Kidney epithelial cell (primary cell): ENCODE results near the gene COA8. TPM values are rescaled to one million over a fixed set of nuclear protein-coding genes. Genes with fewer than 3 reads are reported as not detected.

Experiments used
- DNase-seq: peaks from one replicate; pipeline ENCODE4 v3.0.0-alpha.2; 2010; ENCODE audit warnings: low read depth
- H3K27me3 ChIP-seq: 2 replicates; pipeline ENCODE4 v1.6.0; 2011; ENCODE audit warnings: low read length; ENCODE audit not compliant: control insufficient read depth, insufficient read depth
- H3K36me3 ChIP-seq: 2 replicates; pipeline ENCODE4 v1.5.1; 2011; ENCODE audit warnings: low read length; ENCODE audit not compliant: control insufficient read depth, insufficient read depth
- H3K4me3 ChIP-seq: 2 replicates; pipeline ENCODE4 v1.5.1; 2011; ENCODE audit warnings: low read depth, mild to moderate bottlenecking, control low read depth, low read length
- total RNA-seq: library from RNA; depleted of rRNA; stranded (reverse); fragments of >200 nt; gene quantifications from 2 replicates; pipeline ENCODE4 v1.2.3, GENCODE V29; 2015
- TF ChIP-seq, protein P1 (sequence below): IDR thresholded peaks from 2 replicates; pipeline ENCODE4 v1.5.1; 2011; ENCODE audit warnings: mild to moderate bottlenecking, moderate library complexity, low read length, control low read depth, inconsistent platforms; ENCODE audit not compliant: insufficient read depth, poor library complexity, severe bottlenecking

COA8 gene
- total RNA-seq, 1 donor from 2014 or later = 83.8 TPM

- Histone ChIP-seq H3K27me3 (no peaks in the 10 kb centered on the region), H3K36me3 (no peaks in the 10 kb centered on the region), H3K4me3 (no peak overlapping the region)
- DNase-seq = no peak
- TF ChIP-seq, protein P1, sequence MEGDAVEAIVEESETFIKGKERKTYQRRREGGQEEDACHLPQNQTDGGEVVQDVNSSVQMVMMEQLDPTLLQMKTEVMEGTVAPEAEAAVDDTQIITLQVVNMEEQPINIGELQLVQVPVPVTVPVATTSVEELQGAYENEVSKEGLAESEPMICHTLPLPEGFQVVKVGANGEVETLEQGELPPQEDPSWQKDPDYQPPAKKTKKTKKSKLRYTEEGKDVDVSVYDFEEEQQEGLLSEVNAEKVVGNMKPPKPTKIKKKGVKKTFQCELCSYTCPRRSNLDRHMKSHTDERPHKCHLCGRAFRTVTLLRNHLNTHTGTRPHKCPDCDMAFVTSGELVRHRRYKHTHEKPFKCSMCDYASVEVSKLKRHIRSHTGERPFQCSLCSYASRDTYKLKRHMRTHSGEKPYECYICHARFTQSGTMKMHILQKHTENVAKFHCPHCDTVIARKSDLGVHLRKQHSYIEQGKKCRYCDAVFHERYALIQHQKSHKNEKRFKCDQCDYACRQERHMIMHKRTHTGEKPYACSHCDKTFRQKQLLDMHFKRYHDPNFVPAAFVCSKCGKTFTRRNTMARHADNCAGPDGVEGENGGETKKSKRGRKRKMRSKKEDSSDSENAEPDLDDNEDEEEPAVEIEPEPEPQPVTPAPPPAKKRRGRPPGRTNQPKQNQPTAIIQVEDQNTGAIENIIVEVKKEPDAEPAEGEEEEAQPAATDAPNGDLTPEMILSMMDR = no peak
Measured at GRCh38 chr14:103536693-103537092, 26.1 kb upstream of the COA8 start.

DNA sequence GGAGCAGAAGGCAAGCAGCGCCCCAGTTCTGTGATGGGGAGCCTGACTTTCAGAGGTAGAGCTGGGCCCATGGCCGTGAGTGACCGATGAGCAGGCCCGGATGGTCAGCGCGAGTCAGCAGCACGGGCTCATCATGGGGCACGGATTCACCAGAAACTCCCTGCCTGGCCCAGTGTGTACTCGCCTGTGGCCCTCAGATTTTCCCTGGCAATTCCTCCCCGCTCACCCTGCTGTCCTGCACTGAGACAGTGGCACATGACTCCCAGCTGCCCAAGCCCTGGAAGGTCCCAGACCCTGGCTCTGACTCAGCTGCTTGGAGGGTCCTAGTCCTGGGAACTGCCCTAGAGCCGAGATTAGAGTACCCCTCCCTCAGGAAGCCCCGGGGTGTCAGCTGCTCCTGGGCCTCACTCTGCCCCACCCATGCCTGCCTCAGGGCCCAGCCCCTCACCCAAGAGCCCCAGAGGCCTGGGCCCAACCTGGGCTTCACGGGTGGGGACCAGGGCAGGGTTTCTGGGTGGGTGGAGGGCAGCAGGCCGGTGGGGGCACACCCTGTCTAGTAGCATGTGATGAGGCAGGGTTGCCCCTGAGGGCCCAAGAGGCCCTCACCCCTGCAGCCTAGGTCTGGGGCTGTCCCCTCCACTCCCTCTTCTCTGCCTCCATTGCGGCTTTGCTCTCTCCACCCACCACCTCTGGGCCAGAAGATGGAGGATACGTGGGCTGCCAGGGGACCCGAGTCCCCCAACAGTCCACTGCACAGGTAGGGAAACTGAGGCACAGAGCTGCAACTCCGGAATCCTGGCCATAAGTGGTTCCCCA, 25.4 kb upstream of the COA8 start:
- H3K27me3 ChIP-seq = no peaks in the 10 kb centered on the region
- no peaks in the 10 kb centered on the region for H3K36me3 ChIP-seq

DNA sequence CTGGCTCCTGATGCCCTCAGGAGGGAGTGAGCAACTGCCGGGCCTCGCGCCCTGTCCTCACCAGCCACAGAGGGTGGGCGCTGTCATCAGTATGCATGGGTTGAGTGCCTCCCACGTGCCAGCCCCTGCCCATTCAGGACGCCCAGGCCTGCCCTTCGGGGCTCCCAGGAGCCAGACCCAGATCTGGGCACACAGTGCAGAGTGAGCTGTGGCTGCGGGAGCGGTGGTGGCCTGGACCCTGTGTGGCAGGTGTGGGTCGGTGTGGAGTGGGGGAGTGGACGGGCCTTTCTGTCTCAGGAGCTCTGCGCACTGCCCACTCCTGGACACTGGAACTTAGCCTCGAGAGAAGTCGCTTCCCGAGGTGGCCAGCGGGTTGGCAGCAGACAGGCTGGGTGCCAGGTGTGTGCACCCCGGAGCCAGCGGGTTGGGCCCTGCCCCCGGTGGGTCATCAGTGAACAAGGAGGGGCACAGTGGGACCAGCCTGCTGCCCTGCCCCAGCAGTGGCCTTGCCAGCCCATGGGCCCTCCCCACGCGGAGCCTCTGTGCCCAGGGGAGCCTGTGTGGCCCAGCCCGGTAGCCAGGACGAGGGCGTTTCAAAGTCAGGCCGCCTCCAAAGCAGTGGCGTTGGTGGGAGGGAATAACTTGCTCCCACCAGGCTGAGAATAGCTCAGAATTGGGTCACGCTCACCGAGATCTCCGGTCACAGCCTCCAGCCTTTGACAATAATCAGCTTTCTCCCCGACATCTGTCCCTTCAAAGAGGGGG, 24.3 kb upstream of the COA8 start:
- TF ChIP-seq, protein P1 = no peak
- no peak for DNase-seq

More for the DNA sequence above, 25.4 kb upstream of the COA8 start:
- no peak for DNase-seq
- no peak overlapping the region for H3K4me3 ChIP-seq
- TF ChIP-seq, protein P1 = no peak

GRCh38 chr14:103539056-103539825, 23.5 kb upstream of the COA8 start:
- Histone ChIP-seq H3K27me3 (no peaks in the 10 kb centered on the region), H3K36me3 (no peaks in the 10 kb centered on the region), H3K4me3 (no peak overlapping the region)
- TF ChIP-seq, protein P1 = no peak
- DNase-seq = no peak

More for the DNA sequence above, 24.3 kb upstream of the COA8 start:
- Histone ChIP-seq H3K4me3 (no peak overlapping the region), H3K36me3 (no peaks in the 10 kb centered on the region), H3K27me3 (no peaks in the 10 kb centered on the region)

DNA sequence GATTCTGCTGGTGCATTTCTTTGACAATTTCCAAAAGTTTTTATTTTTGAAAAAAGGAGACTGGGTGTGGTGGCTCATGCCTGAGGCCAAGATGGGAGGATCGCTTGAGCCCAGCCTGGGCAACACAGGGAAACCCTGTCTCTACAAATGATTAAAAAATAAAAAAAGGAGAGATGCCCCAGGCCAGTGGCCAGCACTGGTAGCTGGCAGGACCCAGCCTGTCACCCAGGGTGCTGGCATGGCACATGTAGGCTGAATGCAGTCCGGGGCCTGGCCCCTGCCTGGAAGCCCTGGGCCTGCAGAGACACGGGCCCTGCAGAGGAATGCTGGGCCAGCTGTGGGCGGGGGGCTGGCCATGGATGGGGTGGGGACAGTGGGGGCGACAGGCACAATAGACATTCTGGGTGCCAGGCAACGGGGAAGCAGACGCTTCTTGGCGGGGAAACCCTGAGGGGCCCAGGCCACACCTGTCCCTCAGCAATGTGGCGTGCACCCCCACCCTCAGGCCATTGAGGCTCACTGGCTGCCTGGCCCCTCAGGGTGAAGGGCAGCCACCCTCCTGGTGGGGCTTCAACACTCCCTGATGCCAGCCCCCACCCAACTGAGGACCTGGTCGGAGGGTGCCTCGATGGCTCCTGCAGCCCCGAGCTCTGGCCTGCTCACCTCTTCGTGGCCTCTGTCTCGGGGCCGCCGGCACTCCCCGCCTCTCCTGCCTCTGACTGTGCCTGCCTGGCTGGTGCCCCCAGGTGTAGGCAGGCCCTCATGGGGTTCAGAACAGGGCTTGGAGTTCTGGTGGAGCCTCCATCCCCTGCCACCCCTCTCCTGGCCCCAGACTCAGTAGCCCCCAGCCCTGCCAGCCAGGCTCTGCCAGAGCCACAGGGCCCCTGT, 21.7 kb upstream of the COA8 start:
- H3K4me3 ChIP-seq = no peak overlapping the region
- DNase-seq = no peak
- TF ChIP-seq, protein P1 = no peak
- no peaks in the 10 kb centered on the region for H3K36me3 ChIP-seq
- H3K27me3 ChIP-seq = no peaks in the 10 kb centered on the region
